Measurements from ENCODE around the gene RAD18. TPM values are rescaled to one million over a fixed set of nuclear protein-coding genes. Genes with fewer than 3 reads are reported as not detected.

Gene RAD18
- total RNA-seq, 1 donor from 2014 or later, result 0.75 TPM

DNA sequence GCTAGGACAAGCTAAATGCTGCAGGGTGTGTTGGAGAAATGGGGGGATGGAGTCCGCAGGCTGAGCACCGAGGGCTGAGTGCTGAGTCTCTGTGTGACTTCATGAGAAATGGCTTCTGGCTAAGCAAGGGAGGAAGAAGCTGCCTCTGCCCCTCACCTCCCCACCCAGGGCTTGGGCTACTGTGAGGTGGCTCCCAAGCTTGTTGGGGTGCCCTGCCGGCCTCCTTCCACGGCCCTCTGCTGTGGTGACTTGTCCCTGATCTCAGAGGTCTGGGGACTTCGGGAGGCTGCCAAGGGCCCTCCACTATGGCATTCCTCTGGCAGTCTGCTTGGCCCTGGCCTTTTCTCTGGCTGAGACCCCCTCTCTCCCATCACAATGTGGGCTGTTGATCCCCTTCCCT lies 30.1 kb upstream of the RAD18 start:
- Histone ChIP-seq H3K36me3 (no peaks in the 10 kb centered on the region), H3K4me1 (no peaks in the 10 kb centered on the region), H3K27ac (no peak overlapping the region), H3K4me3 (no peak overlapping the region), H3K27me3 (no peaks in the 10 kb centered on the region), H3K9me3 (no peaks in the 10 kb centered on the region)
- no peak for DNase-seq (ENCODE audit: low spot score in 2 of 2)
- TF ChIP-seq, protein P1, sequence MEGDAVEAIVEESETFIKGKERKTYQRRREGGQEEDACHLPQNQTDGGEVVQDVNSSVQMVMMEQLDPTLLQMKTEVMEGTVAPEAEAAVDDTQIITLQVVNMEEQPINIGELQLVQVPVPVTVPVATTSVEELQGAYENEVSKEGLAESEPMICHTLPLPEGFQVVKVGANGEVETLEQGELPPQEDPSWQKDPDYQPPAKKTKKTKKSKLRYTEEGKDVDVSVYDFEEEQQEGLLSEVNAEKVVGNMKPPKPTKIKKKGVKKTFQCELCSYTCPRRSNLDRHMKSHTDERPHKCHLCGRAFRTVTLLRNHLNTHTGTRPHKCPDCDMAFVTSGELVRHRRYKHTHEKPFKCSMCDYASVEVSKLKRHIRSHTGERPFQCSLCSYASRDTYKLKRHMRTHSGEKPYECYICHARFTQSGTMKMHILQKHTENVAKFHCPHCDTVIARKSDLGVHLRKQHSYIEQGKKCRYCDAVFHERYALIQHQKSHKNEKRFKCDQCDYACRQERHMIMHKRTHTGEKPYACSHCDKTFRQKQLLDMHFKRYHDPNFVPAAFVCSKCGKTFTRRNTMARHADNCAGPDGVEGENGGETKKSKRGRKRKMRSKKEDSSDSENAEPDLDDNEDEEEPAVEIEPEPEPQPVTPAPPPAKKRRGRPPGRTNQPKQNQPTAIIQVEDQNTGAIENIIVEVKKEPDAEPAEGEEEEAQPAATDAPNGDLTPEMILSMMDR (IDR thresholded peaks at IDR 0.05), result no peak
- intact Hi-C loops (cut with DNase I), result no loop called here

DNA sequence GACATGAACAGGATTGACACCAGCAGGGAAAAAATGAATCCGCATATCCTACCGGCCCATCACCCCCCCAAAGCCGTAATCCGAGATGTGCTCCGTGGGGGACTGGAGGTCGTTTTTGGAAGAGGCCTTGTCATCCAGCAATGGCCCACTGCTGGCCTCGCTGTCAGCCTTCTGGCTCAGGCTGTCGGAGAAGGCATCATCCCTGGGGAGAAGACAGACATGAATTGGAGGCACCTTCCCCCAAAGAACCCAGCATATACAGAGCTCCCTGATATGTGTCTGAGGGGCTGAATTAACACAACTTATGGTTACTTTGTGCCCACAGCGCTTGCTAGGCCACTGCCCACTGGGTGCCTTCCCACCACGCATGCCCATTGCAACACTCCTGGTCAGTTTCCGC lies 29.6 kb upstream of the RAD18 start:
- no peaks in the 10 kb centered on the region for H3K27me3 ChIP-seq
- no peak for DNase-seq (ENCODE audit: low spot score in 2 of 2)
- no peak overlapping the region for H3K27ac ChIP-seq
- intact Hi-C loops (cut with DNase I), result no loop called here
- H3K4me3 ChIP-seq, result no peak overlapping the region
- no peaks in the 10 kb centered on the region for H3K9me3 ChIP-seq
- no peaks in the 10 kb centered on the region for H3K4me1 ChIP-seq
- H3K36me3 ChIP-seq, result no peaks in the 10 kb centered on the region
- TF ChIP-seq, protein P1 (IDR thresholded peaks at IDR 0.05), result no peak

DNA sequence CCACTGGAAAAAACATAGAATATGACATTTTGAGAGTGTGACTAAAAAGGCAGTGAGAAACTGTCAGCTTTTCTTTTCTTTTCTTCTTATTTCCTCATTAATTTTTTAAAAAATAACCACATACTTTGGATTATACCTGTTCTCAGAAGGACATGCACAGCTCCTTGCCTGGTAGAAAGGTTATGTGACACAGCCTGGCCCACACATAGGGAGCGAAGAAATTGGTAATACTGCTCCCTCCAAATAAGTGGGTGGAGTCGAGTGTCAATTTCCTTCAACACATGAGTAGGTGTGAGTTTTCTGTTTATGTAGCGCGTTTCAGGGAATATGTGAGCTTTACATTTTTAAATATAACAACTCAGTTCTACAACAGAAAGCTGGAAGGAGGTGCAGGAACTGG lies 28.9 kb upstream of the RAD18 start:
- TF ChIP-seq, protein P1 (IDR thresholded peaks at IDR 0.05), result no peak
- Histone ChIP-seq H3K27ac (no peak overlapping the region), H3K4me1 (no peaks in the 10 kb centered on the region), H3K4me3 (no peak overlapping the region), H3K36me3 (no peaks in the 10 kb centered on the region), H3K27me3 (no peaks in the 10 kb centered on the region), H3K9me3 (no peaks in the 10 kb centered on the region)
- intact Hi-C loops (cut with DNase I), result no loop called here
- DNase-seq (ENCODE audit: low spot score in 2 of 2), result no peak

DNA sequence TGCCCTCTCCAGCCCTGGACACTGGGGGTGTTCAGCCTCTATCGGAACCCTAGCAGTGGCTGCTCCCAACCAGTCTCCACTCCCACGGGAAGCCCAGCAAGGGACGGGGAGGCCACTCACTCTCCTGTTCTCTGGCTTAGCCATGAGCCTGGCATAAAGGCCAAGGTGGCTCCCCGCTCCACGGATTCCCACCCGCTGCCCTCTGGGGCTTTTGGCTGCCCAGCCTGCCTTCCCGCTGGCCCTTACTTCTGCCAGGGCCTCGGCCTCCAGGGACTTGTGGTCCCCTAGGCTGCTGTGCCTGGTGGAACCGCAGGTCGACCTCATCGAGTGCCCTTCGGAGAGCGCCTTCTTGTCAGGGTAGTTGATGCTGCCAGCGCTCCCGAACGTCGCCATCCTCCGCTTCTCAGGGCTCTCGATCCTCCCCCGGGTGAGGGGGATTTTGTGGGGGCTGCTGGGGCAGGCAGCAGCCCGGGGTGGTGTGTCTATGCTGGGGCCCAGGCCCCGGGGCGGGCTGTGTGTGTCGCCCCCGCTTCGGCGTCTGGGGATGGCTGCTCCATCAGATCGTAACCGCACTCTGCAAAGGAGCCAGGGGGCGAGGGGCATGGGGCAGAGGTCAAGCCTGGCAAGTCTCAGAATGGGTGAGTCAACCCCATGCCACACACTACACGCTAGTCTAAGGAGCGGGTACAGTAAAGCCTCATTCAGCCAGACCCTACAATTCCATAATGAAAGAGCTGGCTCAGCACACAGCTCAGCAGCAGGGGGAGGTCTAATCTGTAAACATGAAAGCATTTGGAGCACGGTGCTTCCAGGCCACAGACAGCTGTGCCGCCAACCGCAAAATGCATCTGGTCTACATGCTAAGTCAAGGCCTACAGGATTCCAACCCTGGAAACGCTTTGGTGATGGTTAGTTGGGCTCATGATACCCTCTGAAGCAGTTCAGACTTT lies 27.3 kb upstream of the RAD18 start:
- Histone ChIP-seq H3K4me3 (no peak overlapping the region), H3K4me1 (no peaks in the 10 kb centered on the region), H3K27ac (no peak overlapping the region), H3K9me3 (no peaks in the 10 kb centered on the region), H3K36me3 (no peaks in the 10 kb centered on the region), H3K27me3 (no peaks in the 10 kb centered on the region)
- TF ChIP-seq, protein P1 (IDR thresholded peaks at IDR 0.05), result no peak
- intact Hi-C loops (cut with DNase I), result no loop called here
- DNase-seq (ENCODE audit: low spot score in 2 of 2), result no peak

DNA sequence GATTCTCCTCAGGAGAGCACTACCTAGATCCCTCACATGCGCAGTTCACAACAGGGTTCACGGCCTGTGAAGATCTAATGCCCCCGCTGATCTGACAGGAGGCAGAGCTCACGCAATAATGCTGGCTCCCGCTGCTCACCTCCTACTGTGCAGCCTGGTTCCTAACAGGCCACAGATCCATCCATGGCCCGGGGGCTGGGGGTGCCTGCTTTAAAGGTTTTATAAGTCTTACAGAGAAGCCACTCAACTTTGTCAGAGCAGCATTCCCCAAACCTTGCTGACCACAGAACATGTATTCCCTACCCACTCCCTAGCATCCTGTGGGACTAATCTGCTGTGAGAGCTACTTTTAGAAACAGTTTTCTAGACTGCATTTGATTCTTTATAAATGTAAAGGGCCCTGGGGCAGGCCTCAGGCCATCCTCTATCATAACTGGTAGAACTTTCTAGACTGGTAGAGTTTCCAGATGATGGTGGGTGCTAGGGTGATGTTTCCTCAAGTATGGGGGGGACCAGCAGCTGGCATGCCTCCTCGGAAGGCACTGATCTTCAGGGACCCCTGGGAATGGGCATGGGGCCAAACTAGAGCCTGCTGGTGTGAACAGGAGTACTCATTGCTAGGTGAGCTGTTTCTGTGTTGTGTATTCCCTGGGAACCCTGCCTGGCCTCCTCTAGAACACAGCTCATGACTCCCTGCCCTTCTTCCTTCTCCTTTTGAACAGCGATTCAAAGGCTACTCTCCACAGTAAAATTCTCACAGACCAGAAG lies 25.7 kb upstream of the RAD18 start:
- DNase-seq (ENCODE audit: low spot score in 2 of 2), result no peak
- no peaks in the 10 kb centered on the region for H3K36me3 ChIP-seq
- intact Hi-C loops (cut with DNase I), result loop anchor here (1.0 kb wide), 2 partner anchors 78 to 313 kb away; no protein-coding TSS in a partner anchor

More for the DNA sequence above, 25.7 kb upstream of the RAD18 start:
- Histone ChIP-seq H3K4me1 (no peaks in the 10 kb centered on the region), H3K9me3 (no peaks in the 10 kb centered on the region), H3K4me3 (no peak overlapping the region), H3K27me3 (no peaks in the 10 kb centered on the region), H3K27ac (no peak overlapping the region)
- TF ChIP-seq, protein P1 (IDR thresholded peaks at IDR 0.05), result no peak
